ENCODE measurements around the gene STIM1. TPM values are rescaled to one million over a fixed set of nuclear protein-coding genes. Genes with fewer than 3 reads are reported as not detected.

Gene STIM1
- total and polyA plus RNA-seq, 2 experiments from 2014 or later, result 16.1 to 60.0 TPM

DNA sequence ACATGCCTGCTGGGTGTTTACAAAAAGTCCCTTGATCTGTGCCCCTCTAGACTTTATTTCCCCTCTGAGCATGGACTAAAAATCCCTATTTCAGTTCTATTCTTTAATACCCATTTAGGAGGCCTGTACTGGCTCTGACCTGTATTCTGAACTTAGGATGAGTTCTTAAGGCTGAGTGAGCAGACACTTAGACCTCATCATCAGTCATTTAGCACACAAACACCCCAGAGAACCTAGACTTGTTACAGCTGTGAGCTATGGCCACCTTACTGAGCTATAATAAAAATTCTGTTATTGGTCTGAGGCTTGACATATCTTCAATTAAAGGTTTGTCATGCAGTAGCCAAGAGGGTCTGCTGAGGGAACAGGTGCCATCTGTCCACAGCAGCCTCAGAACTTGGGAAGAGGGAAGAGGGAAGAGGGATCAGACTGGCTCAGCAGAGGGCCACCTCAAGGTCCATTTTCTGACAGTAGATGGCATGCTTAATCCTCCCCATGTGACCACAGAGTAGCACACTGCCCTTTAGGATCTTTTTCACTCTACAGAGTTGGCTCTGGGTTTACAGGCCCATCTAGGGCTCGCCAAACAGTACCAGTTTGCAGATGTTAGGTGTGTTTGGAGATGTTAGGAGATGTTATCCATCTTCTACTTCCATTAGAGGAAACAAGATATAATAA, 209.0 kb downstream of the STIM1 start:
- Histone ChIP-seq H3K9me3 (ENCODE audit: low read depth) (no peaks in the 10 kb centered on the region), H3K4me3 (no peak overlapping the region), H3K4me1 (ENCODE audit: low read depth) (no peaks in the 10 kb centered on the region), H3K27me3 (no peaks in the 10 kb centered on the region), H3K27ac (no peak overlapping the region), H3K36me3 (peaks cover 9% of the 10 kb centered on the region)
- no peak for TF ChIP-seq CTCF (IDR thresholded peaks at IDR 0.05; ENCODE audit: low read depth, low read length)
- DNase-seq (ENCODE audit: low read depth in 1 of 2, low spot score in 1 of 2), result no peak

DNA sequence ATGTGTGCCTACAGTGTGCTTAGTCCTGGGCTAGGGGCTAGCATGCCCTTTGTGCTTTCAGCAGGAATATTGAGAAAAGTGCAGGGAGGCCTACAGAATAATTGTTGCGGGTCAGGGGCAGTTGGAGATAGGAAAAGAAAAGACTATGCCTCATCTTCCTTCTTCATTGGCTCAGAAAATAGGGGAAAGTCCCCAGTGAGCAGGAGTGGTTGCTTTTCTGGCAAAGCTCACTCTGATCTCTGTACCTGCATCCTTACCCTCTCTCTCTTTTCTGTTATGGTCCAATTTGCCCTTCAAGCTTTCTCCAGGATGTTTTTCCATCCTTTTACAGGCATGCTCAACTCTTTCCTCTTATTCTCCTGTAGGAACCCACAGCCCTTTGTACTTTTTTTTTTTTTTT, 209.6 kb downstream of the STIM1 start:
- Histone ChIP-seq H3K36me3 (peaks cover 6% of the 10 kb centered on the region), H3K27me3 (no peaks in the 10 kb centered on the region), H3K27ac (no peak overlapping the region), H3K4me3 (no peak overlapping the region), H3K4me1 (ENCODE audit: low read depth) (no peaks in the 10 kb centered on the region), H3K9me3 (ENCODE audit: low read depth) (no peaks in the 10 kb centered on the region)
- no peak for TF ChIP-seq CTCF (IDR thresholded peaks at IDR 0.05; ENCODE audit: low read depth, low read length)
- no peak for DNase-seq (ENCODE audit: low read depth in 1 of 2, low spot score in 1 of 2)

DNA sequence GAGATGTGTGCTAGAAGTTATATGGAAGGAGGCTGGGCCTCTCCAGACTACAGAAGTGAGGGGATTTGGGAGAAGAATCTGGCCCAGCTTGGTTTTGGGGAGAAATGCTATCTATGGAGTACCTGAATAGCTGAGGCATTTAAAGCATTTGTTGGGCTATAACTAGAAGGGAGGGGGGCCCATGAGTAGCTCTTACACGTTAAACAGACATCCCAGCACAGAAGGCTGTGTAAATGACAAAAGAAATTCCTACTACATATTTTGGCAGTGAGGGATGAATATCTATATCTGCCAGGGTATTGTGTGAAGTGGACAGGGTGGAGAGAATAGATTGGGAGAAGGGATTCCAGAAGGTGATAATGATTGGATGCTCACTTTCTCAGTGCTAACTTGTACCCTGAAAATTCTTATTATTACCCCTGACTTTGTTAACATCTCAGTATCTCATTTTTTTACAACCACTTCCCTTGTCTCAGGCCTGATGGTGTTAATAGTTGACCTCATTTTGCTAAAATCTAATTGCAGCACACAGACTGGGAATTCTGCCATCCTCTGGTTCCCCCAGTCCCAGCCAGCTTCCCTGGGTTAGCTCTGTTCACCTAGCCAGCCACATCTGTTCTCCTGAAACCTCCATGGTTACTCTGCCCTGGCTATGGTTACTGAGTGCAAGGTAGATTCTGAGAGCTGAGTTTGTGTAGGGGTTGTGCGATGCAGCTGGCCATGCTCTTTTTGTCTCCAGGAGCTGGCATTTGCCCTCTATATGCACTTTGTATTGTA, 210.3 kb downstream of the STIM1 start:
- H3K4me3 ChIP-seq, result no peak overlapping the region

DNA sequence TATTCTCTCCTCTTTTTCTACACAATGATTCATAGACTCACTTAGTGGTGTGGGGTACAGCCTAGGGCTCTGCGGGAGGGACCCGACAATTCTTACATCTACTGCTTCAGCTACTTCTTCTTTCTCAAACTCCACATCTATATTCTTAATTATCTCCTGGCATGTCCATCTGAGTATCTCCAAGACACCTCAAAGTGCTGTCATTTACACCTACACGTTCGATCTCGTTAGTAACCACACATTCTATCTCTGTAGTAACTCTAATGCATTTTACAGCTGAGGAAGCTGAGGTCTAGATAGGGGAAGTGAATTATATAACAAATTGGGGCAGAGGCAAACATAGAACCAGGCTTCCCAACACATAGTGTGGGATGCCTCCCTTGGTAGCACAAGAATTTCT, 211.4 kb downstream of the STIM1 start:
- Histone ChIP-seq H3K27ac (no peak overlapping the region), H3K9me3 (ENCODE audit: low read depth) (no peaks in the 10 kb centered on the region), H3K4me1 (ENCODE audit: low read depth) (peaks cover 4% of the 10 kb centered on the region), H3K36me3 (no peaks in the 10 kb centered on the region), H3K4me3 (no peak overlapping the region), H3K27me3 (no peaks in the 10 kb centered on the region)
- TF ChIP-seq CTCF (IDR thresholded peaks at IDR 0.05; ENCODE audit: low read depth, low read length), result no peak
- DNase-seq (ENCODE audit: low read depth in 1 of 2, low spot score in 1 of 2), result no peak

More for the DNA sequence above, 210.3 kb downstream of the STIM1 start:
- TF ChIP-seq CTCF (IDR thresholded peaks at IDR 0.05; ENCODE audit: low read depth, low read length), result no peak
- DNase-seq (ENCODE audit: low read depth in 1 of 2, low spot score in 1 of 2), result no peak
- Histone ChIP-seq H3K9me3 (ENCODE audit: low read depth) (no peaks in the 10 kb centered on the region), H3K27me3 (no peaks in the 10 kb centered on the region), H3K4me1 (ENCODE audit: low read depth) (no peaks in the 10 kb centered on the region), H3K27ac (no peak overlapping the region), H3K36me3 (peaks cover 5% of the 10 kb centered on the region)

DNA sequence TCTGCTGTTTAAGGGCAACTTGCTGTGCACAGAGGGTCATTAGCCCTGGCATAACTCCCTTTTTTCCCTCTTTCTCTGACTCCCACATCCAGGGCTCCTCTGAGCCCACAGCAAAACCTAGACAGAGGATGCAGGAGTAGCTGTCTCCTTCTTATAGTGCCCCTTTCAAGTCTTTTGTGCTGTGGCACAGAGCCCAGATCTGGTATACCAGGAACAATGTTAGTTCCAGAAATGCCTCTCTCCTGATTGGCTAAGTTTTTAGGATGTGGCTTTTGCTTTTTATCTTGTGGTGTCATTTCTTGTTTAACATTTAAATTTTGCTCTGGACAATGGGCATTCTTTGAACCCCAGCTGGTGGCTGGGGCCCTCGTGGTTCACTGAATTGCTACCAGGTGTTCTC, 213.5 kb downstream of the STIM1 start:
- peaks cover 8% of the 10 kb centered on the region for H3K4me1 ChIP-seq (ENCODE audit: low read depth)
- no peak for TF ChIP-seq CTCF (IDR thresholded peaks at IDR 0.05; ENCODE audit: low read depth, low read length)
- peaks cover 10% of the 10 kb centered on the region for H3K27me3 ChIP-seq
- H3K36me3 ChIP-seq, result no peaks in the 10 kb centered on the region
- DNase-seq (ENCODE audit: low read depth in 1 of 2, low spot score in 1 of 2), result peak in 1 of 2 donors; percentile 59
- no peak overlapping the region for H3K27ac ChIP-seq
- H3K4me3 ChIP-seq, result no peak overlapping the region
- H3K9me3 ChIP-seq (ENCODE audit: low read depth), result no peaks in the 10 kb centered on the region

All from cardiac muscle cell (in vitro differentiated cells and primary cell).